Lower lobe of right lung (tissue), 2 donors: ENCODE data around the gene IL1B. TPM values are rescaled to one million over a fixed set of nuclear protein-coding genes. Genes with fewer than 3 reads are reported as not detected.
"Not testable (repeated sequence)": the region's sequence is repeated elsewhere in the genome, so short reads cannot be mapped to it uniquely, and the experiment has no call there.

Experiments used
- ATAC-seq, 2 donors: fragments of 200-7000 bp; cut with Tn5 transposase; one replicate each; pipeline ENCODE4 v1.9.1; 2020 to 2022; ENCODE audit warnings: mild to moderate bottlenecking in 2 of 2, moderate library complexity in 2 of 2
- DNase-seq: peaks from one replicate; pipeline ENCODE4 v3.0.0-alpha.2; 2020
- H3K27ac ChIP-seq: fragments of 200-600 bp; one replicate; pipeline ENCODE4 v1.8.0; 2022
- H3K27me3 ChIP-seq: fragments of 200-600 bp; one replicate; pipeline ENCODE4 v1.8.0; 2022; ENCODE audit warnings: low read depth
- H3K36me3 ChIP-seq: fragments of 200-600 bp; one replicate; pipeline ENCODE4 v1.8.0; 2022; ENCODE audit warnings: mild to moderate bottlenecking
- H3K4me1 ChIP-seq: fragments of 200-600 bp; one replicate; pipeline ENCODE4 v1.8.0; 2022
- H3K4me3 ChIP-seq: fragments of 200-600 bp; one replicate; pipeline ENCODE4 v1.8.0; 2022; ENCODE audit warnings: mild to moderate bottlenecking
- H3K9me3 ChIP-seq: fragments of 200-600 bp; one replicate; pipeline ENCODE4 v1.8.0; 2022
- intact Hi-C: fragments of 100-400 bp; cut with DNase I; formaldehyde crosslinking; loops from one replicate; pipeline ENCODE4 v1.11.0; 2022
- total RNA-seq: library from RNA; stranded (reverse); fragmentation: NEBNext Ultra II Directional; extraction: Animal tissue kit (Norgen Biotek cat#: 25700); gene quantifications from one replicate; pipeline ENCODE4 v1.2.1, GENCODE V29; 2021
- TF ChIP-seq, protein P1 (sequence below): fragments of 200-600 bp; IDR thresholded peaks from one replicate; pipeline ENCODE4 v1.8.0; 2022; ENCODE audit warnings: antibody characterized with exemption, mild to moderate bottlenecking
- donor health status: DM: no; HTN: yes; CAD: no; lungs with severe emphysema.

The IL1B gene
- total RNA-seq, 1 donor from 2014 or later: 17.5 TPM

DNA sequence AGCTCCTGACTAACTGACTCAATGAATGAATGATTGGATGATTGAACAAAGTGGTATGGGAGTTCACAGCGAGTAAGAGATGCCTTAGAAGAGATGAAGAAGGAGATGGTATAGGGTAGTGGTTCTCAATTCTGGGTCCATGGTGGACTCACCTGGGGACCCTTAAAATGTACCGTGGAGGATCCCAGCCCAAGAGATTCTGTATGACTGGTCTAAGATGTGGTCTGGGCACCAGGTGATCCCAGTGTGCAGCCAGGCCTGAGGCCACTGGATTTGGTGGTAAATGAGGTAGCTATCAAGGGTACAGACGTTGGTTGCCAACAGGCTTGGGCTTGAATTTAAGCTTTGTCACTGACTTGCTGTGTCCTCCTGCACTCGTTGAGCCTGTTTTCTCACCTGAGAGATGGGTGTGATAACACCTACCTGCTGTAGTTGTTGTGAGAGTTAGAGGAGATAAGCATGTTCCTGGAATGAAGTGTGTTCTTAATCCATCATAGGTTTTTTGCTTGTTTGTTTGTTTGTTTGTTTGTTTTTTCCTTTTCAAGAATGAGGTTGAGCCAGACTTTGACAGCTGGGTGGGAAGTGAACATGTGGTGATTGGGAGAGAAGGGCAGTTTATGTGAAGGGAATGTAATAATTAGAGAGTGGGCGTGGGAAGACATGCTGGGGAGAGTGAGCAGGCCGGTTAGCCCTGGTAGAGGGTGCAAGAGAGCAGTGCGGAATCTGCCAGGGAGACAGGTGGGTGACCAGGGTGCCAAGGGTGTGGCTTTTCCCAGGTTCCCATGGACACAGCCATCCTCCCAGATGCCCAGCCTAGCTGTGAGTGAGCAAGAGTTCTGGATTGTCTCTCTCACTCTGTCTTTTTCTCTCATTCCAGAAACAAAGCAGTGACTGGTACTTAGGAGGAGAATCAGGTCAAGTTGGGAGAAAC is 31.4 kb upstream of the IL1B start:
- intact Hi-C loops: no loop called here
- no peak overlapping the region for H3K4me3 ChIP-seq
- H3K9me3 ChIP-seq: no peaks in the 10 kb centered on the region
- TF ChIP-seq, protein P1, sequence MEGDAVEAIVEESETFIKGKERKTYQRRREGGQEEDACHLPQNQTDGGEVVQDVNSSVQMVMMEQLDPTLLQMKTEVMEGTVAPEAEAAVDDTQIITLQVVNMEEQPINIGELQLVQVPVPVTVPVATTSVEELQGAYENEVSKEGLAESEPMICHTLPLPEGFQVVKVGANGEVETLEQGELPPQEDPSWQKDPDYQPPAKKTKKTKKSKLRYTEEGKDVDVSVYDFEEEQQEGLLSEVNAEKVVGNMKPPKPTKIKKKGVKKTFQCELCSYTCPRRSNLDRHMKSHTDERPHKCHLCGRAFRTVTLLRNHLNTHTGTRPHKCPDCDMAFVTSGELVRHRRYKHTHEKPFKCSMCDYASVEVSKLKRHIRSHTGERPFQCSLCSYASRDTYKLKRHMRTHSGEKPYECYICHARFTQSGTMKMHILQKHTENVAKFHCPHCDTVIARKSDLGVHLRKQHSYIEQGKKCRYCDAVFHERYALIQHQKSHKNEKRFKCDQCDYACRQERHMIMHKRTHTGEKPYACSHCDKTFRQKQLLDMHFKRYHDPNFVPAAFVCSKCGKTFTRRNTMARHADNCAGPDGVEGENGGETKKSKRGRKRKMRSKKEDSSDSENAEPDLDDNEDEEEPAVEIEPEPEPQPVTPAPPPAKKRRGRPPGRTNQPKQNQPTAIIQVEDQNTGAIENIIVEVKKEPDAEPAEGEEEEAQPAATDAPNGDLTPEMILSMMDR: no peak
- no peak overlapping the region for H3K27ac ChIP-seq
- no peaks in the 10 kb centered on the region for H3K36me3 ChIP-seq
- DNase-seq (no peak), ATAC-seq (no peak)
- no peaks in the 10 kb centered on the region for H3K27me3 ChIP-seq
- H3K4me1 ChIP-seq: peaks cover 27% of the 10 kb centered on the region

DNA sequence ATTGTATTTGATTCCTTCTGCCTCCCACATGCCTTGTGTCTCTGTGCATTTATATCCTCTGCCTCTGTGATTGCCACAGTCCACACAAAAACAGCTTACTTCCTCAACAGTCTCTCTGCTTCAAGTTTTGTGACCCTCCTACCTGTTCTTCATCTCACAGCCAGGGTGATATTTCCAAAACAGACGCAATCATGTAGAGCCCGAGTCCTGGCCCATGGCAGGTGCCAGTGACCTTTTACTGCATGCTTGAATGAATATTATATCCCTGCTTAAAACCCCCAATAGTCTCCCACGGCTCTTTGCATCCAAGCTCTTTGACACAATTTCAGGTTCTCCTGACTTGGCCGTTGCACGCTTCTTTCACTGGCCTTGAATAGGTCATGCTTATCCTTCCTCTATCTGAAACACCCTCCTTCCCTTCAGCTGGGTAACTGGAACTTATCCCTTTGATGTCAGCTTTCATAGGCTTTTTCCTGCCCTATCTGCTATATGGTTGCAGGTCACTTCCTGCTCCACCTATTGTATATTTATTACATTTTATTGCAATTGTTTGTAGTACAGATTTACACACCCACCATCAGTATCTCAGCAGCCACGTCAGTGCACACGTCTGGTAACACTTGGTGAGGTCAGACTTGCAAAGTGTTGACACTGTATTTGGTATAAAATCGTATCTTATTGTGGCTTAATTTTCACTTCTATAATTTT is 29.7 kb upstream of the IL1B start:
- intact Hi-C loops: no loop called here
- ATAC-seq (no peak), DNase-seq (no peak)
- H3K9me3 ChIP-seq: no peaks in the 10 kb centered on the region
- no peaks in the 10 kb centered on the region for H3K36me3 ChIP-seq
- H3K4me3 ChIP-seq: no peak overlapping the region
- peaks cover 26% of the 10 kb centered on the region for H3K4me1 ChIP-seq
- TF ChIP-seq, protein P1: no peak
- H3K27me3 ChIP-seq: no peaks in the 10 kb centered on the region
- no peak overlapping the region for H3K27ac ChIP-seq

DNA sequence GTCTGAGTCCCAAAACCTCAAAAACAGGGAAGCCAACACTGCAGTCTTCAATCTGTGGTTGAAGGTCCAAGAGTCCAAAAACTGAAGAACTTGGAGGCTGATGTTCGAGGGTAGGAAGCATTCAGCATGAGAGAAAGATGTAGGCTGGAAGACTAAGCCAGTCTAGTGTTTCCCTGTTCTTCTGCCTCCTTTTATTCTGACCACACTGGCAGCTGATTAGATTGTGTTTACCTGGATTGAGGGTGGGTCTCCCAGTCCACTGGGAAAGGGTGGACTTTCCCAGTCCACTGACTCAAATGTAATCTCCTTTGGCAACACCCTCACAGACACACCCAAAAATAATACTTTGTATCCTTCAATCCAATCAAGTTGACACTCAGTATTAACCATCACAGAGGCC is 27.5 kb upstream of the IL1B start:
- intact Hi-C loops: no loop called here
- no peak for DNase-seq
- H3K27ac ChIP-seq: no peak overlapping the region
- peaks cover 4% of the 10 kb centered on the region for H3K4me1 ChIP-seq
- H3K27me3 ChIP-seq: no peaks in the 10 kb centered on the region
- no peak for ATAC-seq
- TF ChIP-seq, protein P1: no peak
- H3K4me3 ChIP-seq: no peak overlapping the region
- H3K9me3 ChIP-seq: peaks cover 8% of the 10 kb centered on the region
- H3K36me3 ChIP-seq: no peaks in the 10 kb centered on the region

DNA sequence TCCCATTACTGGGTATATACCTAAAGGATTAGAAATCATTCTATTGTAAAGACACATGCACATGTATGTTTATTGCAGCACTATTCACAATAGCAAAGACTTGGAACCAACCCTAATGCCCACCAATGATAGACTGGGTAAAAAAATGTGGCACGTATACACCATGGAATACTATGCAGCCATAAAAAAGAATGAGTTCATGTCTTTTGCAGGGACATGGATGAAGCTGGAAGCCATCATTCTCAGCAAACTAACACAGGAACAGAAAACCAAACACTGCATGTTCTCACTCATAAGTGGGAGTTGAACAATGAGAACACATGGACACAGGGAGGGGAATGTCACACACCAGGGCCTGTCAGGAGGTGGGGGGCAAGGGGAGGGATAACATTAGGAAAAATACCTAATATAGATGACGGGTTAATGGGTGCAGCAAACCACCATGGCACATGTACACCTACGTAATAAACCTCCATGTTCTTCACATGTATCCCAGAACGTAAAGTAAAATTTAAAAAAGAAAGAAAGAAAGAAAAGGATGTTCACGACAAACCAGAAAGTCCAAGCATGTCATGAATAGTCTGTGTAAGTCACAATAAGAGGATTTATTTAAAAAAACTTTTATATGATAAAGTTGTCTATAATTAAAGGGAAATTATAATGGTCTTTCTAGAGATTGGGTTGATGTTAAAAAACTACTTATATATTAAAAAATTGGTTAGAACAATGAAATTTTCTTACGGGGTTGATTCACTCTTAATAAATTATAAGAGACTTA is 23.0 kb upstream of the IL1B start:
- H3K4me1 ChIP-seq, DNase-seq, H3K4me3 ChIP-seq, H3K27me3 ChIP-seq, H3K27ac ChIP-seq, intact Hi-C loops, ATAC-seq, H3K36me3 ChIP-seq: not testable (repeated sequence)
- peaks cover 11% of the 10 kb centered on the region for H3K9me3 ChIP-seq

DNA sequence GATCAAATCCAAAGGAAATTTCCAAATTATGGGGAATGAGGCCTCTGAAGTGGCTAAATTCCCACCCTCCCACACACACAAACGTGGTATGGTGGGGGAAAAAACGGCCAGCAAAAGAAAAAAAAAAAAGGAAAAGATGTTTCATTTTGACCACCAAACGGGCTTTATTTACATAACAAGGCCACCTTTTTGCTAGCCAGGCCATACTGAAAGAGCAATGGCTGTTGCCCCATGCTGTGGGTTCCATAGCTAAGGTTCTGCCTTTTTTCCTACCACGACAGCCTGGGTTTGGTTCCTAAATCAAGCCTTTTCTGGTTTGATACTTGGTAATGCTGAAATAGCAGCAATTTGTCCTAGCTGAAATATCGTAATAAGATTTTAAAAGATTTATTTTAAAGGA is 14.0 kb upstream of the IL1B start:
- Histone ChIP-seq H3K4me1 (no peaks in the 10 kb centered on the region), H3K27ac (no peak overlapping the region), H3K36me3 (no peaks in the 10 kb centered on the region), H3K27me3 (no peaks in the 10 kb centered on the region), H3K9me3 (no peaks in the 10 kb centered on the region), H3K4me3 (no peak overlapping the region)
- no peak for DNase-seq
- intact Hi-C loops: no loop called here
- no peak for ATAC-seq
- TF ChIP-seq, protein P1: no peak
